Upper lobe of left lung (tissue), 6 donors: Measurements from ENCODE around the gene PIGQ. TPM values are rescaled to one million over a fixed set of nuclear protein-coding genes. Genes with fewer than 3 reads are reported as not detected.

Experiments used
- ATAC-seq, 2 donors: fragments of 200-7000 bp; cut with Tn5 transposase; one replicate each; pipeline ENCODE4 v1.9.1; 2022; ENCODE audit warnings: mild to moderate bottlenecking in 2 of 2, moderate library complexity in 2 of 2; ENCODE audit not compliant: low FRiP score in 2 of 2
- DNase-seq, 2 donors: peaks; one replicate each; pipeline ENCODE4 v3.0.0-alpha.2; 2019 to 2020
- H3K27ac ChIP-seq, 4 donors: fragments of 200-600 bp; sonication (generic); one replicate each; pipeline ENCODE4 v1.5.1; 2016 to 2019
- H3K27me3 ChIP-seq, 4 donors: fragments of 200-600 bp; sonication (generic); one replicate each; pipeline ENCODE4 v1.5.1; 2017 to 2019
- H3K36me3 ChIP-seq, 4 donors: fragments of 200-600 bp; sonication (generic); one replicate each; pipeline ENCODE4 v1.5.1; 2016 to 2019
- H3K4me1 ChIP-seq, 4 donors: fragments of 200-600 bp; sonication (generic); one replicate each; pipeline ENCODE4 v1.5.1; 2018 to 2019
- H3K4me3 ChIP-seq, 4 donors: fragments of 200-600 bp; sonication (generic); one replicate each; pipeline ENCODE4 v1.5.1; 2017 to 2019; ENCODE audit warnings: mild to moderate bottlenecking in 2 of 4, moderate library complexity in 1 of 4
- H3K9me3 ChIP-seq, 4 donors: fragments of 200-600 bp; sonication (generic); one replicate each; pipeline ENCODE4 v1.5.1; 2018 to 2019
- EP300 ChIP-seq, 4 donors: sonication (generic); formaldehyde crosslinking; IDR thresholded peaks; one replicate each; pipeline ENCODE4 v1.5.1; 2017; ENCODE audit warnings: antibody characterized with exemption in 4 of 4, control low read depth in 2 of 4
- POLR2A ChIP-seq, 4 donors: fragments of 450-650 bp; IDR thresholded peaks; one replicate each; pipeline ENCODE4 v1.5.1; 2016 to 2017; ENCODE audit warnings: antibody characterized with exemption in 4 of 4, mild to moderate bottlenecking in 2 of 4
- POLR2AphosphoS5 ChIP-seq, 2 donors: sonication (generic); formaldehyde crosslinking; IDR thresholded peaks; one replicate each; pipeline ENCODE4 v1.5.1; 2017; ENCODE audit warnings: antibody characterized with exemption in 2 of 2
- WGBS, 2 donors: methylation state at CpG; one replicate each; pipeline ENCODE4 v1.1.5; 2017 to 2018; 5-methylcytosine and 5-hydroxymethylcytosine counted together
- total RNA-seq, 6 donors: library from RNA; depleted of rRNA in 4 of 6; stranded (reverse); fragments of >200 nt in 4 of 6; gene quantifications; one replicate each; pipeline versions ENCODE4 v1.1.0 to v1.2.1, GENCODE V29; 2016 to 2021
- TF ChIP-seq, protein P1 (sequence below), 6 experiments: fragments of 450-650 bp in 4 of 6; fragments of 200-600 bp in 2 of 6; sonication (generic) in 2 of 6; IDR thresholded peaks; one replicate each; pipeline ENCODE4 v1.5.1; 2016 to 2019; ENCODE audit warnings: antibody characterized with exemption in 6 of 6
- donor health status: DM: no; HTN: no; CAD: no; lungs with moderate emphysema.
- donor health status: DM: no; HTN: yes; CAD: no; lungs with severe emphysema.

Gene PIGQ
- total RNA-seq, 6 donors from 2014 or later, result 42.7 to 153 (median 79.6) TPM

DNA sequence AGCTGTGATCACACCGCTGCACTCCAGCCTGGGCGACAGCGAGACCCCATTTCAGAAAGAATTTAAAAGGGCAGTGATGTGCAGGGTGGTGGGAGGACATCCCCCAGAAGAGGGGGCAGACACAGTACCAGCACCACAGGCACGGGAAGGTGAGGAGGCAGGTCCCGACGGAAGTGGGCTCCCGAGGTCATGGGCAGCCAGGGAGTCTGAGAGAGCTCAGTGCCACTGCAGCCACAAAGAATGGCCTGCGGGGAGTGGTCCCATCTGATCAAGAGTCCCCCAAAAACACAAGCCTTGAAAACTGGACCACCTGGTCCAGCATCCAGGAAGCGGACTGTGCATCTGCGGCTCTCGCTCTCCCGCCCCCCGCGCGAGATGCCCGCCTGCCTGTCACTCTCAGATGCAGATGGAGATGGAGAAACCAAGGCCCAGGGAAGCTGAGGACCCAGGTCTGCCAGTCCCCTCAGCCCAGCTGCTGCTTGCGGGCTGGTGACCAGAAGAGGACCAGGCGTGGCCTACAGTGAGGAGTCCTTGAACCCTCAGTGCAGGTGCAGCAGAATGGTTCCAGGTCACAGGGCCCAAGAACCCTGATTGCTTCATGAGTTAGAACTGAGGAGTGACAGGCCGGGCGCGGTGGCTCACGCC, 46.5 kb upstream of the PIGQ start:
- DNase-seq (peak in 1 of 2 donors; percentile 73), ATAC-seq (no peak)
- Histone ChIP-seq H3K4me3 (no peak overlapping the region), H3K4me1 (peaks cover 13 to 33% (median 16%) of the 10 kb centered on the region in 4 donors), H3K27ac (no peak overlapping the region), H3K27me3 (no peaks in the 10 kb centered on the region), H3K36me3 (peaks cover 0 to 25% (median 21%) of the 10 kb centered on the region in 4 donors), H3K9me3 (no peaks in the 10 kb centered on the region)
- WGBS, 2 donors, result 92 to 95% methylated on average over 16 to 19 of the region's 22 CpGs
- TF ChIP-seq, protein P1, sequence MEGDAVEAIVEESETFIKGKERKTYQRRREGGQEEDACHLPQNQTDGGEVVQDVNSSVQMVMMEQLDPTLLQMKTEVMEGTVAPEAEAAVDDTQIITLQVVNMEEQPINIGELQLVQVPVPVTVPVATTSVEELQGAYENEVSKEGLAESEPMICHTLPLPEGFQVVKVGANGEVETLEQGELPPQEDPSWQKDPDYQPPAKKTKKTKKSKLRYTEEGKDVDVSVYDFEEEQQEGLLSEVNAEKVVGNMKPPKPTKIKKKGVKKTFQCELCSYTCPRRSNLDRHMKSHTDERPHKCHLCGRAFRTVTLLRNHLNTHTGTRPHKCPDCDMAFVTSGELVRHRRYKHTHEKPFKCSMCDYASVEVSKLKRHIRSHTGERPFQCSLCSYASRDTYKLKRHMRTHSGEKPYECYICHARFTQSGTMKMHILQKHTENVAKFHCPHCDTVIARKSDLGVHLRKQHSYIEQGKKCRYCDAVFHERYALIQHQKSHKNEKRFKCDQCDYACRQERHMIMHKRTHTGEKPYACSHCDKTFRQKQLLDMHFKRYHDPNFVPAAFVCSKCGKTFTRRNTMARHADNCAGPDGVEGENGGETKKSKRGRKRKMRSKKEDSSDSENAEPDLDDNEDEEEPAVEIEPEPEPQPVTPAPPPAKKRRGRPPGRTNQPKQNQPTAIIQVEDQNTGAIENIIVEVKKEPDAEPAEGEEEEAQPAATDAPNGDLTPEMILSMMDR (IDR thresholded peaks at IDR 0.05), result no peak
- TF ChIP-seq EP300 (IDR thresholded peaks at IDR 0.05), result no peak
- no peak for TF ChIP-seq POLR2A (IDR thresholded peaks at IDR 0.05)
- TF ChIP-seq POLR2AphosphoS5 (IDR thresholded peaks at IDR 0.05), result no peak

DNA sequence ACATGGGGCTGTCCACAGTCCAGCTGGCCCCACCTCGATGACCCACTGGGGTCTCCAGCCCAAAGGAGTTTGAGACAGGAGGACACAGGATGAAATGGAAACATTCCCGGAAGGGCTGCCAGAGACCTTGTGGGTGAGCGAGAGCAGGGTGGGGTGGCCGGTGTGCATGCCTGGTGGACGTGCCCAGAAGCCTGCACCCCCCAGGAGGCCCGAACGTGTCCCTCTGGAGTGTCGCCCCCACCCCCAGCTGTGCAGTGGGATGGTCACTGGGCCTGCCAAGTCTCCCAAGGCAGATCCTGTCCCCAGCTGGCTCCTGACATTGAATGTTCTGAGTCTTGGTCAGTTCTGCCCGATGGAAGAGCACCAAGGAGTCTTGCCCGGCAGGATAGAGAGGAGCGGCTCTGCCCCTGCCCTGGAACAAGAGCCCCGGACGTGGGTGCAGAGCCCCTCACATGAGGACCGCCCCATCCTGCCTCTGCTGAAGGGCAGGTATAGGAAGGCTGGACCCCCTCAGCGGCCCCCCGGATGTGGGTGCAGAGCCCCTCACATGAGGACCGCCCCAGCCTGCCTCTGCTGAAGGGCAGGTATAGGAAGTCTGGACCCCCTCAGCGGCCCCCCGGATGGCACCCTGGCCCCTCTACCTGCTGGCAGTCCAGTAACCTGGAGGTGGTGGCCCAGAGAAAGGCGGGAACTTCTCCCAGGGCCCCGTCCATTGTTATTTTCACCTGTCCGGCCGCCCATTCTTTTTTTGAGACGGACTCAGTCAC, 45.3 kb upstream of the PIGQ start:
- DNase-seq (peak in 1 of 2 donors; percentile 74), ATAC-seq (no peak)
- Histone ChIP-seq H3K27ac (no peak overlapping the region), H3K4me1 (peaks cover 20 to 46% (median 27%) of the 10 kb centered on the region in 4 donors), H3K36me3 (peaks cover 0 to 18% (median 14%) of the 10 kb centered on the region in 4 donors), H3K4me3 (no peak overlapping the region), H3K9me3 (no peaks in the 10 kb centered on the region), H3K27me3 (no peaks in the 10 kb centered on the region)
- WGBS, 2 donors, result 82 to 86% methylated on average over 10 to 23 of the region's 24 CpGs
- TF ChIP-seq, protein P1 (IDR thresholded peaks at IDR 0.05), result no peak

DNA sequence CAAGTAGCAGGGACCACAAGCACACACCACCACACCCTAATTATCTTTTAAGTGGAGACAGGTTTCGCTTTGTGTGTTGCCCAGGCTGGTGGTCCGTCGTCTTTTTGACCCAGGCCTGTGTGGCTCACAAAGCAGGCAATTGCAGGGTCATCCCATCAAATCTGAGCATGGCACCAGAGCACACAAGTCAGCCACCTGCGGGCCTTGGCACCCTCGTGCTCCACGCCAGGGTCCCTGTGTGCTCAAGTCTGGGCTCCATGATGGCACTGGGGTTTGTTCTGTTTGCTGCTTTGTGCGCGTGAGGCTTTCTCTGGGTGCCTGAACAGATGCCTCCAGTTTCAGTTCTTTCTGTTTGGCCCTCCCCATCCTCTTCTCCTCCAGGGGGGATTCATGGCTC, 44.6 kb upstream of the PIGQ start:
- H3K4me3 ChIP-seq, result no peak overlapping the region
- no peak overlapping the region for H3K27ac ChIP-seq
- H3K27me3 ChIP-seq, result no peaks in the 10 kb centered on the region
- TF ChIP-seq POLR2A (IDR thresholded peaks at IDR 0.05) (no peak), POLR2AphosphoS5 (IDR thresholded peaks at IDR 0.05) (no peak), EP300 (IDR thresholded peaks at IDR 0.05) (no peak)
- TF ChIP-seq, protein P1 (IDR thresholded peaks at IDR 0.05), result no peak
- no peaks in the 10 kb centered on the region for H3K9me3 ChIP-seq
- peaks cover 27 to 52% (median 33%) of the 10 kb centered on the region in 4 donors for H3K4me1 ChIP-seq
- 83 to 87% methylated on average over 5 to 8 of the region's 8 CpGs for WGBS, 2 donors
- ATAC-seq, result no peak
- peaks cover 0 to 11% (median 9%) of the 10 kb centered on the region in 4 donors for H3K36me3 ChIP-seq
- DNase-seq, result no peak

DNA sequence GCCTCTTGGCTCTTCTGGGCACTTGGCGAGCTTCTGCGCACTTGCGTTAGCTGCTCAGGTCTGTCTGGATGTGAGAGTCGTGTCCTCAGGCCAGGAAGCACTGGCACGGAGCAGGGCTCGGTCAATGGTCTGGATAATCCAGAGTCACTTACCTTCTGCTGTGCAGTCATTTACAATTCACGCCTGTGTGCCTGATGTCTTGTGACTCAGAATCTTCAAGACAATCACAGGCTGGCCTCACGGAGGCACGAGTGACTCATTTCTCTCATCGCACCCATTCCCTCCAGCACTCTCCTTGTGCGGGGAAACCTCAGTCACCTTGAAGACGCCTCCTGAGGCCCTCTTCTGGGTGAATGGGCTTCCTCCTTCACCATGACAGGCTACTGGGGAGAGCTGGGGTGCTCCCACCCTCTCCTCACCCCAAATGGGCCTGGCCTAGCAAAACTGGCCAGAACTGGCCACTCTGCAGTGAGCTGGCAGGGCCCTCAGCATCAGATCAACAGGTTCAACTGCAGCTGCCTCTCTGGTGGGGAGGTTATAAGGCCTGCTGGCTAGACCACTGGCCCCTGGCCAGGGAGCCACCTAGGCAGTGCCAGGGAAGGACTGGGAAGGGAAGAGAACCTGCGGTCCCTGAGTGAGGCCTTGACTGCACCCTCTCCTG, 44.1 kb upstream of the PIGQ start:
- Histone ChIP-seq H3K4me3 (peak overlapping the region in 3 of 4 donors; percentile 74 to 91 (median 83)), H3K27me3 (no peaks in the 10 kb centered on the region), H3K9me3 (no peaks in the 10 kb centered on the region), H3K4me1 (peaks cover 29 to 58% (median 38%) of the 10 kb centered on the region in 4 donors), H3K36me3 (peaks cover 0 to 6% (median 4%) of the 10 kb centered on the region in 4 donors), H3K27ac (peak overlapping the region in 3 of 4 donors; percentile 96 to 99 (median 98))
- no peak for DNase-seq
- TF ChIP-seq EP300 (IDR thresholded peaks at IDR 0.05), result no peak
- TF ChIP-seq POLR2A (IDR thresholded peaks at IDR 0.05), result no peak
- TF ChIP-seq, protein P1 (IDR thresholded peaks at IDR 0.05), result no peak
- no peak for TF ChIP-seq POLR2AphosphoS5 (IDR thresholded peaks at IDR 0.05)
- ATAC-seq, result no peak
- 72 to 73% methylated on average over 13 of the region's 13 CpGs for WGBS, 2 donors
